ENCODE data around the gene FGFR2. TPM values are rescaled to one million over a fixed set of nuclear protein-coding genes. Genes with fewer than 3 reads are reported as not detected.

The FGFR2 gene
- polyA plus RNA-seq, 1 of the 3 experiments (the other 2 are of a cell fraction), result 0.02 TPM

DNA sequence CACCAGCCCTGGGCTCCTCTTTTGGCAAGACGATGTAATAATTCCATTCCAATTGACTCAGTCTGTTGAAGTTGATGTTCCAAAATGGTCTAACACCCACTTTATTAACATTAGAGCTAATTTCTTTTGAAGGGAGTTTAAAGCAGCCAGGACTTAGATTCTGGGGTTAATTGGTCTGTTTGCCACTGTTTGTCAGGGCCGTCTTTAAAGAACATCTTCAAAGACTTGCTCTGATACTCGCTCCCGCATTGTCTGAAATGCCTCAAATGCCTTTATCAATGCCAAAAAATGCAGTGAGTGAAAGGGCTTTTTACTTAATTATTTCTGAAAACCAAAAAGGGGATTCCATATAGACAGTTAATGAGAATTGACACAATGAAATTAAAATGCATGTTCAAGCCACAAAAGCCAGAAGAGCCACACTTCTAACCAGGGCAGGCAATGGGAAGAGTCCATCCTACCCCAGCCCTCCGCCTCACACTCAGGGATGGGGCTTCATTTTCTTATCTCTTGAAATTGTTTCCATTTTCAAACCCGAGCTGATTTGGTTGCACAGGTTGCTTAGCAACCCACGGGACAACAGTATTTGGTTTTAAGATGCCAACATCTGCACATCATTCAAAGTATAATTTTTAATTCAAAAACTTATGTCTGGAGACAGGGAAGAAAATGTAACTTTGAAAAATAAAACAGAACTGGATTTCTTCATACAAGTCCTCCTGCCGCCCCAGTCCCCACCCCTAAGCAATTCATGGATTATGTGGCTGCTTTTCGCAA is 163.0 kb downstream of the FGFR2 start:
- Histone ChIP-seq H3K9me3 (no peaks in the 10 kb centered on the region), H3K27ac (ENCODE audit: low read depth in 2 of 2, low read length in 1 of 2) (no peak overlapping the region), H3K9ac (no peak overlapping the region), H3K4me2 (no peak overlapping the region), H3K36me3 (replicated peaks in 1 of 2; ENCODE audit: control insufficient read depth in 1 of 2, insufficient read depth in 2 of 2, low read length in 1 of 2) (no peaks in the 10 kb centered on the region), H3K4me3 (ENCODE audit: low read depth in 2 of 2, low read length in 1 of 2) (no peak overlapping the region), H2AFZ (ENCODE audit: low read depth) (no peak overlapping the region), H4K20me1 (ENCODE audit: insufficient read depth) (no peaks in the 10 kb centered on the region), H3F3A (replicated peaks; ENCODE audit: insufficient read depth) (no peaks in the 10 kb centered on the region), H3K79me2 (ENCODE audit: insufficient read depth) (no peaks in the 10 kb centered on the region), H3K27me3 (ENCODE audit: insufficient read depth) (no peaks in the 10 kb centered on the region), H3K4me1 (ENCODE audit: control insufficient read depth in 1 of 2, insufficient read depth in 2 of 2, low read depth in 1 of 2, low read length in 1 of 2) (peaks cover 0 to 6% of the 10 kb centered on the region in 2 experiments; a peak in 1 of 4 replicates), H3K9me2 (no peaks in the 10 kb centered on the region)
- CTCF ChIA-PET, result interaction anchor here (1.4 kb wide), 1 partner anchor 17 kb away, joined by 4 read pairs; no protein-coding TSS in a partner anchor
- POLR2A ChIA-PET, result no interaction called here
- WGBS (ENCODE audit: low lambda C conversion rate), result 46% methylated on average over 9 of the region's 9 CpGs
- TF ChIP-seq, protein P1, sequence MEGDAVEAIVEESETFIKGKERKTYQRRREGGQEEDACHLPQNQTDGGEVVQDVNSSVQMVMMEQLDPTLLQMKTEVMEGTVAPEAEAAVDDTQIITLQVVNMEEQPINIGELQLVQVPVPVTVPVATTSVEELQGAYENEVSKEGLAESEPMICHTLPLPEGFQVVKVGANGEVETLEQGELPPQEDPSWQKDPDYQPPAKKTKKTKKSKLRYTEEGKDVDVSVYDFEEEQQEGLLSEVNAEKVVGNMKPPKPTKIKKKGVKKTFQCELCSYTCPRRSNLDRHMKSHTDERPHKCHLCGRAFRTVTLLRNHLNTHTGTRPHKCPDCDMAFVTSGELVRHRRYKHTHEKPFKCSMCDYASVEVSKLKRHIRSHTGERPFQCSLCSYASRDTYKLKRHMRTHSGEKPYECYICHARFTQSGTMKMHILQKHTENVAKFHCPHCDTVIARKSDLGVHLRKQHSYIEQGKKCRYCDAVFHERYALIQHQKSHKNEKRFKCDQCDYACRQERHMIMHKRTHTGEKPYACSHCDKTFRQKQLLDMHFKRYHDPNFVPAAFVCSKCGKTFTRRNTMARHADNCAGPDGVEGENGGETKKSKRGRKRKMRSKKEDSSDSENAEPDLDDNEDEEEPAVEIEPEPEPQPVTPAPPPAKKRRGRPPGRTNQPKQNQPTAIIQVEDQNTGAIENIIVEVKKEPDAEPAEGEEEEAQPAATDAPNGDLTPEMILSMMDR (IDR thresholded peaks at IDR 0.05), result no peak
- no peak for TF ChIP-seq FOXM1 (IDR thresholded peaks at IDR 0.05; ENCODE audit: low read depth)
- TF ChIP-seq RXRA (IDR thresholded peaks at IDR 0.05; ENCODE audit: borderline replicate concordance, low read depth), result no peak
- TF ChIP-seq, protein P2, sequence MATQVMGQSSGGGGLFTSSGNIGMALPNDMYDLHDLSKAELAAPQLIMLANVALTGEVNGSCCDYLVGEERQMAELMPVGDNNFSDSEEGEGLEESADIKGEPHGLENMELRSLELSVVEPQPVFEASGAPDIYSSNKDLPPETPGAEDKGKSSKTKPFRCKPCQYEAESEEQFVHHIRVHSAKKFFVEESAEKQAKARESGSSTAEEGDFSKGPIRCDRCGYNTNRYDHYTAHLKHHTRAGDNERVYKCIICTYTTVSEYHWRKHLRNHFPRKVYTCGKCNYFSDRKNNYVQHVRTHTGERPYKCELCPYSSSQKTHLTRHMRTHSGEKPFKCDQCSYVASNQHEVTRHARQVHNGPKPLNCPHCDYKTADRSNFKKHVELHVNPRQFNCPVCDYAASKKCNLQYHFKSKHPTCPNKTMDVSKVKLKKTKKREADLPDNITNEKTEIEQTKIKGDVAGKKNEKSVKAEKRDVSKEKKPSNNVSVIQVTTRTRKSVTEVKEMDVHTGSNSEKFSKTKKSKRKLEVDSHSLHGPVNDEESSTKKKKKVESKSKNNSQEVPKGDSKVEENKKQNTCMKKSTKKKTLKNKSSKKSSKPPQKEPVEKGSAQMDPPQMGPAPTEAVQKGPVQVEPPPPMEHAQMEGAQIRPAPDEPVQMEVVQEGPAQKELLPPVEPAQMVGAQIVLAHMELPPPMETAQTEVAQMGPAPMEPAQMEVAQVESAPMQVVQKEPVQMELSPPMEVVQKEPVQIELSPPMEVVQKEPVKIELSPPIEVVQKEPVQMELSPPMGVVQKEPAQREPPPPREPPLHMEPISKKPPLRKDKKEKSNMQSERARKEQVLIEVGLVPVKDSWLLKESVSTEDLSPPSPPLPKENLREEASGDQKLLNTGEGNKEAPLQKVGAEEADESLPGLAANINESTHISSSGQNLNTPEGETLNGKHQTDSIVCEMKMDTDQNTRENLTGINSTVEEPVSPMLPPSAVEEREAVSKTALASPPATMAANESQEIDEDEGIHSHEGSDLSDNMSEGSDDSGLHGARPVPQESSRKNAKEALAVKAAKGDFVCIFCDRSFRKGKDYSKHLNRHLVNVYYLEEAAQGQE (IDR thresholded peaks at IDR 0.05; ENCODE audit: low read depth, low read length), result no peak
- TF ChIP-seq, protein P3, sequence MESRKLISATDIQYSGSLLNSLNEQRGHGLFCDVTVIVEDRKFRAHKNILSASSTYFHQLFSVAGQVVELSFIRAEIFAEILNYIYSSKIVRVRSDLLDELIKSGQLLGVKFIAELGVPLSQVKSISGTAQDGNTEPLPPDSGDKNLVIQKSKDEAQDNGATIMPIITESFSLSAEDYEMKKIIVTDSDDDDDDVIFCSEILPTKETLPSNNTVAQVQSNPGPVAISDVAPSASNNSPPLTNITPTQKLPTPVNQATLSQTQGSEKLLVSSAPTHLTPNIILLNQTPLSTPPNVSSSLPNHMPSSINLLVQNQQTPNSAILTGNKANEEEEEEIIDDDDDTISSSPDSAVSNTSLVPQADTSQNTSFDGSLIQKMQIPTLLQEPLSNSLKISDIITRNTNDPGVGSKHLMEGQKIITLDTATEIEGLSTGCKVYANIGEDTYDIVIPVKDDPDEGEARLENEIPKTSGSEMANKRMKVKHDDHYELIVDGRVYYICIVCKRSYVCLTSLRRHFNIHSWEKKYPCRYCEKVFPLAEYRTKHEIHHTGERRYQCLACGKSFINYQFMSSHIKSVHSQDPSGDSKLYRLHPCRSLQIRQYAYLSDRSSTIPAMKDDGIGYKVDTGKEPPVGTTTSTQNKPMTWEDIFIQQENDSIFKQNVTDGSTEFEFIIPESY (IDR thresholded peaks at IDR 0.05; ENCODE audit: borderline replicate concordance, low read depth), result no peak
- TF ChIP-seq SIN3A (IDR thresholded peaks at IDR 0.05; ENCODE audit: borderline replicate concordance, low read depth, low read length), result no peak
- TF ChIP-seq MEF2A (IDR thresholded peaks at IDR 0.05; ENCODE audit: borderline replicate concordance, low read depth), result no peak
- TF ChIP-seq SMC3 (IDR thresholded peaks at IDR 0.05; ENCODE audit: low read depth, low read length), result no peak
- no peak for TF ChIP-seq EZH2phosphoT487 (IDR thresholded peaks at IDR 0.05; ENCODE audit: borderline replicate concordance, low read depth)
- no peak for TF ChIP-seq MXI1 (IDR thresholded peaks at IDR 0.05; ENCODE audit: low read depth, low read length)
- TF ChIP-seq RCOR1 (IDR thresholded peaks at IDR 0.05; ENCODE audit: low read length), result no peak
- no peak for TF ChIP-seq RFX5 (IDR thresholded peaks at IDR 0.05; ENCODE audit: low read length)
- DNase-seq, result no peak

Data from SK-N-SH (cell line).